SH-SY5Y (cell line): ENCODE results near the gene DCAF16.

Source experiments
- GATA2 ChIP-seq: IDR thresholded peaks from 2 replicates; pipeline ENCODE4 v1.6.1; 2011; ENCODE audit warnings: mild to moderate bottlenecking, low read depth, low read length
- GATA3 ChIP-seq: IDR thresholded peaks from 2 replicates; pipeline ENCODE4 v1.6.1; 2011; ENCODE audit warnings: low read depth, mild to moderate bottlenecking, low read length, moderate library complexity

DNA sequence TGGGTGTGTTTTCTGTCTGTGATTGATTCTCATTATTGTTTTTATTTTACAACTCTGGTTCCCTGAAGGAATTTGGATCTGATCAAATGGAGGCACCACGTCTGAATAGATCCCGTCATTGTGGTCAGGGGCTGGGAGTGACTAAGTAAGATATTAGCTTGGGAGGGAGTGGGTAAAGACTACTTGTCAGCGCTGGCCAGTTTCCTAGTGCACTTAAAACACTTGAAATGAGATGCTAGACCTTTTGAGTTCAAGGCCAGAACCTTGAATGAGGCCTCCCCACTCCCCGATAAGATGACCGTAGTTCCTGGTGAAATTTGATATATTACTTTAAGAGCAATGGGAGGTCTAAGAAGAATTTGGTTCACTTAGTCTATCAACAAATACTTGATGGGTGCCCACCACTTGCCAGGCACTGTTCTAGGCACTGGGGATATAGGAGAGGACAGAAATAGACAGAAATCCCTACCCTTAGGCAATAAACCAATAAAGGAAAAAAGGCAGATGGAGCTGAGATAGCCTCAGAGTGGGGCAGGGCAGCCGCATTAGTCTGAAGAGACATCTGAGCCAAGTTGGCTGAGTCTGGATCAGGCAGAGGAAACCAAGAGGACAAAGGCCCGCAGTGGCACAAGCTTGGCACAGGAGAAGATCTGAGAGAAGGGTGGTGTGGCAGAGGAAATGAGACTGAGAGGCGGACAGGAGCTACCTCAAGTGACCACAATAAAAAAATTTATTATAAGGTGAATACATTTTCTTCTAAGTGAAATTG lies 41.0 kb downstream of the DCAF16 start:
- TF ChIP-seq GATA2, result no peak
- TF ChIP-seq GATA3, result no peak
